HG03103 (cell line): ENCODE results near the gene BAAT.
"Not testable (repeated sequence)": the region's sequence is repeated elsewhere in the genome, so short reads cannot be mapped to it uniquely, and the experiment has no call there.

Source experiments
- ATAC-seq: cut with Tn5 transposase; IDR thresholded peaks from one replicate; pipeline ENCODE4 v1.9.1; 2021; ENCODE audit warnings: low read depth; ENCODE audit not compliant: unreplicated experiment

Gene BAAT

DNA sequence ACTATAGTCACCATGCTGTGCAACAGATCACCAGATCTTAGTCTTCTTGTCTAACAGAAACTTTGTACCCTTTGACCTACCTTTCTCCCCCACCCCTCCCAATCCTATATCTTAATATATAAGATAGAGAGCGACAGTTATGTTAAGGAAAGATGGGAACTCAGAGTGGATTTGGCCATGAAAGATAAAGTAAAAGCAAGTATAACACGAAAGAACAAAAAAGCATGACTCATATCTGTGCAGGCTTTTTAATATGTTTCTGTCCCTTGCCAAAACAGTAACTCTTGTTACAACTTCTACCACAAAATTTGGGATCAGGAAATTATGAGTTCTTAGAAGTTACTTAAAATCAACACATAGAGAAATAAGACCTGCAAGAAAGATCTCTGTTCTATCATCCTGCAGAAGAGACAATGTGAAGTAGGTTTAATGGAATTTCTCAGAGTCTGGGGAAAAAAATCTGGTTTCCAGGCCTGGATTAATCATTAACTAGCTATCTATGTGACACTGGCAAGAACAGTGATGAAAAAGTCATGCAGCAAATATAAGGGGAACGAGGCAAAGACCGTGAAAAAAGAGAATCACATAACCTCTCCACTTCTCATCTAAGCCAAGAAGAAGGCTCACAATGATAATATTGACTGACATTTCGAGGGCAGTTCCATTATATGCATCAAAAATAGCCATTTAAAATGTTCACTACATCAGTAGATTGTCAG lies 18.6 kb downstream of the BAAT start:
- no peak for ATAC-seq

GRCh38 chr9:101365181-101365580 lies 19.6 kb downstream of the BAAT start:
- ATAC-seq = no peak

- ATAC-seq = no peak
These were observed 22.4 kb downstream of the BAAT start for GRCh38 chr9:101362450-101362849.

GRCh38 chr9:101360647-101361046 lies 24.2 kb downstream of the BAAT start:
- no peak for ATAC-seq

- ATAC-seq = no peak
These were observed 25.1 kb downstream of the BAAT start for GRCh38 chr9:101359679-101360078.

GRCh38 chr9:101356619-101357018 lies 28.2 kb downstream of the BAAT start:
- no peak for ATAC-seq

DNA sequence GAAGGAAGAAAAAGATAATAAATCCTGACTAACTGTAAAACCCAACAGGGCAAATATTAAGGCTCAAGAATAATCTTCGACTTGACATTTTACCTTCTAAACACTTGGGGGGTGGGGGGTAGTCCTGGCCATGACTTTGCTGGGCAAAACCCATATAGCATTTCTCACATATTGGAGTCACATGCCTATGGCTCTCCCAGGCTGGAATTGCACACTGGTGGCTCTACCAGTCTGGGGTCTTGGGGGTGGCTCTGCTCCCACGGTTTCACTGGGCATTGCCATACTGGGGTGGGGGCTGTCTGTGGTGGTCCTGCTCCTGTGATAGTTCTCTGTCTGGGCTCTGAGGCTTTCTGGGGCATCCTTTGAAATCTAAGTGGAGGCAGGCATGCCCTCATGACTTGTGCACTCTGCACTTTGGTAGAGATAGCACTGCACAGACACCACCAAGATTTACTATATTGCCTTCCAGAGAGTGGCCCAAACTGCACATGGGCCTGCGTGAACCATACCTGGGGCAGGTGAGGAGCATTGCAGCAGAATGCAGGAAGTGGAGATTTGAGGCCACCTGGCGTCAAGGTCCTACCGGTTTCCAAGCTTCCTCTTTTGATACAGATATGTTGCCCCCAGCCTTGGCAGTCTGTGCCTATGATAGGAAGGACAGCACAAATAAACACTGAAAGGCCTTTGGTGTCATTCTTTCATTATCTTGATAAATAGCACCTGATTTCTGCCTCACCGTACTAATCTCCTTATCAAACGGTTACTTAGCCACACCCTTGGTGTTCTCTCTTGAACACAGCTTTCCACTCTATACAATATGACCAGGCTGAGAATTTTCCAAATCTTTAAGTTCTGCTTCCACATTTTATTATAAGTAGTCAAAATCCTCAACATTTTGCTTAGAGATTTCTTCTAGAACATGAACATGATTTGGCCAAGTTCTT lies 29.8 kb downstream of the BAAT start:
- ATAC-seq = no peak

DNA sequence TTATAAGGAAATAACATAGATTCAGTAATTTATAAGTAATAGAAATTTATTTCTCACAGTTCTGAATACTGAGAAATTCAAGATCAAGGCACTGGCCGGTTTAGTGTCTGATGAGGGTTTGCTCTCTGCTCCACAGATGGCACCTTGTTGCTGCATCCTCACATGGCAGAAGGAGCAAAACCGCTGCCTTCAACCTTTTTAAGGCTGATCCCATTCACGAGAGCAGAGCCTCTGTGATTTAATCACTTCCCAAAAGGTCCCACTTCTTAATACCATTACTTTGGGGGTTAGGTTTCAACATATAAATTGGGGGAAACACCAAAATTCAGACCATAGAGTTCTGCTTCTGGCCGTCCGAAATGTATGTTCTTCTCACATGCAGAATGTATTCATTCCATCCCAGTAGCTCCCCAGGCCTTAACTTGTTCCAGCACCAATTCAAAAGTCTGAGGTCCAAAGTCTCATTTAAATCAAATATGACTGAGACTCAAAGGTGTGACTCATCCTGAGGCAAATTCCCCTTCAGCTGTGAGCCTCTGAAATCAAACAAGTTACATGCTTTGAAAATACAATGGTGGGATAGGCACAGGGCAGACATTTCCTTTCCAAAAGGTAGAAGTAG lies 30.6 kb downstream of the BAAT start:
- no peak for ATAC-seq

DNA sequence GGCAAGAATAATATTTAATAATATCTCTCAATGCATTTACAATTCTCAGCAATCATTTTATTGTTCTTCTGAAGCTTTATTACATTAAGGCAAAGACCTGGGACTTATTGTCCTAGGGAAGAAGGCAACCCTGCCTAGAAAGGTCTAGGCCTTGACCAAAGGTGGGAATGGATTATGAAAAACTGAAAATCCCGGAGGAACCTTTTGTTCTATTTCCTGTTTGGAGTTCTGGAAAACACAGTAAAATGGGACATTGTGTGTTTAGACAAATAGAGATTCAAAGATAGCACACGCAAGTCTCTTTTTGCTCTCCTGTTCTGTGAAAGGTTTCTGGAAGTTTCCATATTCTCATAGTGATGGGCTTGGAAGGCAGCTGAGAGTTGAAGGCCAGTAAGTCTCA lies 31.1 kb downstream of the BAAT start:
- no peak for ATAC-seq

DNA sequence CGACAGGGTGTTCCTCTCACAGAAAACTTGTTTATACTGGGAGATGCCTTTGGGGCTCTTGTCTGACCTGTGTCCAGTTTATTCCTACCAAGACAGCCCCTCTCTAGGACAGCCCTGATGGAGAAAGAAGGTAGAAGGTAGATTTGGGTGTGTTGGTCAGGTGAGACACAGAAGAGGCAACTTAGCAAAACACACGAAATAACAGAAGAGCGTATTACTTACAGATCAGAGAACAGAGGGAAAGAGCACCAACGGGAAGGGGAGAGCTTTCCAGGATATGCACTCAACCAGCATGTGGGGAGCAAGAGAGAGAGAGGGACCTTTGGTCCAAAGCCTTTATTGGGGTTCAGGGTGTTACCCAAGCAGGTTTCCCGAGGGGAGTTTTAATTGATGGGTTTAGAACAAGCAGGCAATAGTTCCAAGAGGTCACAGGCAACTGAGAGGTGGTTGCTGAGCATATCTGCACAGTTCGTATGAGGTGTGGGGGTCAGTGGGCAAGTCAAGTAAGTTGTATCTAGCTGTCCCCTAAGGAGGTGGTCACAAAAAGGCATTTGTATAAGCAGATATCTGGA lies 31.8 kb downstream of the BAAT start:
- no peak for ATAC-seq

- ATAC-seq = no peak
These were observed 34.5 kb downstream of the BAAT start for GRCh38 chr9:101350285-101350684.

DNA sequence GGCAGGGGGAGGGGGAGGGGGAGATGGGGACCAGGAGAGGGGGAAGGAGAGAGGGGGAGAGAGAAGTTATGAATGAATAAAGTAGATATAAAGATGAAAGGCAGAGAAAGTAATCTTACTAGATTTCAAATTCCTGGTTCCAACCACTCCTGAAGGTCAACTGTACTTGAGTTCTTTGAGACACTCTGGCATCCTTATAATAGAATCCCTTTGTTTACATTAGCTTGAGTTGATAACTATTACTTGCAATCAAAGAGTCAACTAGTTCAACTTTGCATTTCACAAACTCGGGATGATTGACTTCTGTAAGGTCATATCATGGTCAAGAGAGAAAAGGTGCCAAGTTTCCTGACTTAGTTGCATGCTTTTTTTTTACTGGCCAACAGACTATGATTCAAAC lies 42.2 kb downstream of the BAAT start:
- ATAC-seq = no peak

GRCh38 chr9:101341958-101342357 lies 42.8 kb downstream of the BAAT start:
- no peak for ATAC-seq

DNA sequence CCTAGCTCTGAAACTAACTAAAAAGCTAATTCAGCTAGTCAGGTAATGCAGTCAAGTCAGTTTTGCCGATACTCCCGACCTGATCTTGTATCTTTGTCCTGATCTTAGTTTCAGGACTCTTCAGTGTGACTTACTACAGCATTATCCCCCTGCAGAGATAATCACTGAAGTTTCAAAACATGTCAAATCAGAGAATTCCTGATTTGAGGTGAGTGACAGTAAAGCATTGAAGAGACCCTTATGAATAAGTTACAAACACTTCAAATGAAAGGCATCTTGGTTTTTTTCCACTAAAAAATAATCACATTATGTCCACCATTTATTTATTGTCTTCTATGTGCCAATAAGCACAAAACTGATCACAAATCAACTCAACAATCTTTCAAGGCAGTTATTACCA lies 47.6 kb downstream of the BAAT start:
- ATAC-seq = no peak

DNA sequence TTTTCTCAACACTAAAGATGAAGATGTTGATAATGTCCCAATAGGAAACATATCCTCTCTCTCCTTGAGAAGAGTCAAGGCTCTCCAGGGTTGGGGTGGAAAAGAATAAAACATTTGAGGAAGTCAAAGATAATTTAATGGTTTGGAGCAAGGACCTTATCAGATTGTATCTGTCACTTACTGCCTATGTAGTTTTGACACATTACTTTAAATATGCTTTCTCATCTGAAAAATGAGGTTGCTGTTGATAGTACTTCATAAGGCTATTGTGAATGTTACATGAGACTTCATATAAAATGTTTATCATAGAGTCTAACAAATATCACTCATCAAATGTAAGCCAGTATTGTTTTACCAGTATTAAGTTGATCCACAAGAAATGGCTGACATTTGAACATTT lies 48.7 kb downstream of the BAAT start:
- ATAC-seq = no peak

GRCh38 chr9:101333926-101334702 lies 50.7 kb downstream of the BAAT start:
- ATAC-seq = no peak

- ATAC-seq = no peak
These were observed 51.3 kb downstream of the BAAT start for GRCh38 chr9:101333490-101333889.

DNA sequence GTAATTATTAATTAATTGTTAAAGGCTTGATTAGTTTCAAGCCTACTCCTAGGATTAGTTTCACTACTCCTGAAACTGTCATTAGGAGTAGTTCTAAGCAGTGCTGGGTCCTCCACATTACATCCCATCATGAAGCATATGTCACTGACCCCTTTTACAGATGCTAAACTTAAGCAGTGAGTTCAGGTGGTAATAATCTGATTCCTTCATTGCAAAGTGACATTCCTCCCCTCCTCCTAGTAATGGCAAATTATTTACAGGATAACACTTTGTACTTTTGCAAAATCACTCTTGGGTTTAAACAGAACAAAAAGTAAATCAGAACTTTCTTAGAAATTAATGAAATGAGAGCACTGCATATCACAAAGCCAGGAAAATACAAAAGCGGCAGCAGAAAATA lies 52.4 kb downstream of the BAAT start:
- no peak for ATAC-seq

GRCh38 chr9:101327422-101327909 lies 57.3 kb downstream of the BAAT start:
- ATAC-seq = not testable (repeated sequence)

GRCh38 chr9:101326501-101326900 lies 58.3 kb downstream of the BAAT start:
- no peak for ATAC-seq
